EL (cell line): ENCODE data around the gene GCG.

Experiments
- DNase-seq: peaks from one replicate; pipeline ENCODE4 v3.0.0-alpha.2; 2016

Gene GCG

DNA sequence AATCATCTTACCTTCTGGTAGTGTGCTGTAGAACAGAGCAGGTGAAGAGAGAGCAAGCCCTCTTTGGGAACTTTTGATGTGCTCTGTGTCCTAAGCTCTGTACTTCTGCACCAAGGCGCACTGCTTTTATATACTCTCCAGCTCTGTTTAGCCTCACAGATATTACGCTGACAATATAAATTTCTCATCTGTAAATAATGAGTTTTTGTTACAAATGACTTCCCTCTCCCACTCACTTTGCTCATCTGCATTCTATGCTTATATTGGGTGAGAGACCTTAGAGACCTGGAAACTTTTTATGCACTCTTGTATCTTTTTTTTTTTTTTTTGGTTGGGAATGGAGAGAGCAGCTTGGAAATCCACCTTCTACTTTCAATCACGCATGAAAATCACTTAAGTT is at the start of gene GCG:
GCG (minus strand) TSS at position 101 of the 400 bp plus-strand sequence. CDS start 3,069 bp downstream, outside the sequence.
- no peak for DNase-seq

DNA sequence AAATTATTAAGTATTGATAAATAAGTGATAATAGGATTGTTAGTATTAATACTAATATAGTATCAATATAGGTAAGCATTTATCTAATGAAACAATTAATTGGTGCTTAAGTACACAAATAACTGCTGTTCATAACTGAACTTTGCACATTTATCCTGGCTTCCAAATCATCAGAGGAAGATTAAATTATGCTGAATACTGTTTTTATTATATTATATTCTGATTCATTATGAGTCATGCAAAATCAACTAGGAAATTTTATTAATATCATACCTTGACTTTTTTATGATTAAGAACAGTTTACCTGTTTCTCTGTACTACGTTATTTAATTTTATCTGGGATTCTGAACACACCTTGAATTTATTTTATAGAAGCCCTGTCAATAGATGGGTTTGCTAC is 48.6 kb upstream of the GCG start:
- no peak for DNase-seq

DNA sequence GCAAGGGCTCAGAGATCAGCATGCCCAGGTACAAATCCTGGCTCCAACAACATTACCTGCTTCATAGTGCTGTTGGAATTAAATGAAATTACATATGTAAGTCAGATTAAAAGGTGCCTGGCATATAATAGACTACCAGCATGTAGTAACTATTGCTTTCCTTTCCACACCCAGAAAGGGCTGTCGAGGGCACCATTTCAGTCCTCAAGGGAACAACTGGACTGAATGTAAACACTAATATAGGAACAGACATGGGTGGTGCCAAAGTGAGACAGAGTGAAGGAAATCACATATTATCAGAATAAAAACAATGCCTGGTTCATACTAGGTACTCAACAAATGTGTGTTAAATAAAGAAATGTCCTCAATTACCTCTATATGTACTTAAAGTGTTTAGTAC is 47.9 kb upstream of the GCG start:
- DNase-seq = no peak

DNA sequence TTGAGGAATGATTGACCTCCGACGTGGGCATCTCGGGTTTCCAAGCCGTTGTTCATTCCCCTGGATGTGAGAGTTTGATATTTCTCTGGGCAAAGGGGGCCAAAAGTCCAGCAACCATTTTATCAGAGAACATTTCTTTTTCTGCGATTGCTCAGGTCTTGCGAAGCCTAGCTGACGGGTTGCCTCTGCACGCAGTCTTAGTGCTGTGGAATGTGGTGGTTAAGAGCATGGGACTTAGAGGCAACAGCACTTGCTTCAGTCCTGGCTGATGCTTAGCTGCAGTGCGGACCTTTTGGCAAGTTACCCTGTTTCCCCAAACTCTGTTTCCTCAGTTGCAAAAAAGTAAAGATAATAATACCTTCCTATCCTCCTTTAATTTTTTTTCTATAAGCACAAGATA is 46.2 kb upstream of the GCG start:
- DNase-seq = no peak

DNA sequence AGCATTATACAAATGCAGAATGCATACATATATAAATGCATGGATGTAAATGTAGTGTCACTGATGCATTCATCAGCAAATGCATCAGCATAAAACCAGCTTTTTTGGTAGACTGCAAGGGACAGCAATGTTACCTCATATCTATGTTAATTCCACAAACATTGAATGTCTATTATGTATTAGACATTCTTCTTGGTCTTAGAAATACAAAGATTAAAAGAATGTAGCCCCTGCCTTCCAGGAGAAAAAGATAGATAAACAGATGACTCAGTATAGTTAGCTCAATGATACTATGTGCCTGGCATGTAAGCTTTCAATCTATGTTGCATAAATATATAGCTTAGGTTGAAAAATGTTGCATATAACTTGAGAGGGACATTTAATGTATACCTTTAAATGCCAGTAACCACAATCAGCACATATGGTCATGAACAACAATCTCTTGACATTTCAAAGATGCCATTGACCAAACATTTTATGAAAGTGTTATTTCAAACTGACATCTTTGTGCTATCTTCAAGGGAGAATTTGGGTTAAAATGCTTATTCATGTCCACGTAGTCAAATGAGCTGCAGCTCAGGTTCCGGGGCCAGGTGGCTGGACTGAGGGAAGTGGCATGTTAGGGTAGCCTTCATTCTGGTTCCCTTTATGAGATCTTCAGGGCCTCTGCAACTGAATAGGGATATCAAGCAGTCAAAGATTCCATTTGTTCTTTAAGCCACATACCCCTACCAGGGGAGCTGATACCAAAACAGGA is 45.2 kb upstream of the GCG start:
- peak; percentile 76 for DNase-seq

DNA sequence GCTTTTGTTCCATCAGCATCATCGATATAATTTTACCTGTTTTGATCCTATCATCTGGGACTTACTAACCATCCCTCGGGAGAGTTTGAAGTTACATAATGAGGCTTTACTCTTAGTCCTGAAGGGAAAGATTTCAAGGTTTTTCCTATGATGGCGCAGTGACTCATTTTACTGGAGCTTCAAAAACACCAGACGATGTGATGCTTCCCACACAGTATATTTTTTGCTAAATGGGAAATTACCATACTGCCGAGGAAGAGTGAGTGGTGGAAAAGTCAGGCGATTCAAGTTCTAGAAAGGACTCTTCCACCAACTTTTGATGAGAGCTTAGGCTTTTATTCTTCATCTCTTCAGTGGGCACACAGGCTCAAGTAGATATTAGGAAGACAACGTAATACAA is 44.6 kb upstream of the GCG start:
- DNase-seq = peak; percentile 74

DNA sequence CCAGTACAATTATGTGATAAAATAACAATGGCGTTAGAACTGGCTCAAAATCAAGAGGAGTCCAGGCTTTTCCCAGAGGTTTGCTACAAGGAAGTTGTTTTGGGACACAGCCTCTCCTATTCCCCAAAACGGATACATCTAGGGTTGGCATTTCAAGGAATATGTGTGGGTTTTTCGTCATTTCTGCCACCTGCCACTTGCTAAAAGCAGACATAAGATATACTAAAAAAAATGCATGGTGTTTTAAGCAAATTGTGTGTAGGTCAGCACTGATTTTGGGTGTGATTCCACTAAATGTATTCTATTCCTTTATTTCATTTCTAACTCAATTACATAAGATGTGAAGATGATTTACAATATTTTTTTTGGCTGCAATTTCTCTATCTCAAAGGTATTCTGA is 36.4 kb upstream of the GCG start:
- DNase-seq = no peak

DNA sequence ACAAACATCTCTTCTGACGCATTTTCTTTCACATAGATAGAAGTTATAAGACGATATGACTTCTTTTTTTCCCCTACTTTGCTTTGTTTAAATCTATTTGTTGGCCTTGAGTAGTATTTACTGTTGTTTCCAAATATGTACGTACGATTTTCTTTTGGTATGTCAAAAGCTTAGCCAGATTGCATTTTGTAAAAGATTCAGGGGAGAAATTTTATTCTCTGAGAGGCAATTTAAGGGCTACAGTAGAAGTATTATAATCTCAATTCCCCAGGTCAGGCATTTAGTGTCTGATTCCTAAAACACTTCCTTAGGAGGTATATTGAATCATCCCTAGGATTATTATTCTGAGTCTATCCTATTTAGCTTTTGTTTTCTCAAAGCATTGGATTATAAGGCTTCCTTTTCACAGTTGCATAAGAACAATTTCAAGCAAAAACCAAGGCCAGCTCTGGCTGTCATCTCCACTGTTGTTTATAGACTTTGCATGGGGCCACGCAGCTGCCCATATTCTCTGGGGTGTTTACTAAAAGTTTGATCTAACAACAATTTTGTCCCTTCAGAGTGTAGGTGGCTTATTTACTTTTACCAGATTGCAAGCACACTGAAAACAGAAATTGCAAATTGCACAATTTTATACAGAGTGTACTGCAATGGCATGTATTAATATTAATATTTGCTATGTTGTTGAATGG is 33.6 kb upstream of the GCG start:
- DNase-seq = no peak

DNA sequence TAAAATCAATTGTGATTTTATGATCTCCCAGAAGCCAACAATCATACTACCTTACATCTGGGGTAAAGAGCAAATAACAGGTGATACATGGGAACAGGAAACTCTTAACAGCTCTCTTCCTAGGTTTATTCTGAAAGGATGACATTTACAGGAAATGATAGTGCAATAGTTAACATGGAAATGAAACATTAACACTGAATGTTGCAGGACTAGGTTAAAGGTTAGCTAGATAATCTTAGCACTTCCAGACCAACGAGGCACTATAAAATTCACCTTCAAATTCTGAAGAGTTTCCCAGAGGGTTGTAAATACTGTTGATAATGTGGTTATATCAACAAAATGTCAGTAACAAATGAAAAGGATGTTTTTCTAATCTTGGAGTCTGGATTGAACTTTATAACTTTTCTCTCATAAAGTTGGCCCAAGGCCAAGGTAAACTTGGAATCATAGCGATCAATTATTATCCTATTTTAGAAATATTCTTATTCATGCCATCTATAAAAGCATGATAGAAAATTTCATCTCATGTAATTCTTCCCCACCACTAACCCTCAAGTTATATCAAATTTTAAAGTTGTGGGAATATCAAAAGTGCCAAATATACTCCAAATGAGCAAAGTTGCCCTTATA is 32.9 kb upstream of the GCG start:
- no peak for DNase-seq

DNA sequence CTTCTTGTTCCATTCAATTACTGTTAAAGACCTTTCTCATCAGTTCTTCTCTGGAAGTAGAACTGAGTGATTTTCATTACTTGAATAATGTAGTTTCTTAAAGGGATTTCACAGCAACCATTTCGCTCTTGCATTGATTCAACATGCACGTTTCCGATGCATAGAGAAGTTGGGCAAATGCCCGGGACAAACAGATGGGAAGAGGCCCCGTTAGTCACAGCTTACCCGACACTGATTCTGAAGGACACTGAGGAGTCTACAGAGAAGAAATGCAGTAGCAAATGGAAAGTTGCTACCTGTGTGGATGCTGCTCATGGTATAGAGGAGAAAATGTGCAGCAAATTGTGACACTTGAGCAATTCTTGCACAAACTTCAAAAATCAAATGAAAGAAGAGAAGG is 32.3 kb upstream of the GCG start:
- no peak for DNase-seq

DNA sequence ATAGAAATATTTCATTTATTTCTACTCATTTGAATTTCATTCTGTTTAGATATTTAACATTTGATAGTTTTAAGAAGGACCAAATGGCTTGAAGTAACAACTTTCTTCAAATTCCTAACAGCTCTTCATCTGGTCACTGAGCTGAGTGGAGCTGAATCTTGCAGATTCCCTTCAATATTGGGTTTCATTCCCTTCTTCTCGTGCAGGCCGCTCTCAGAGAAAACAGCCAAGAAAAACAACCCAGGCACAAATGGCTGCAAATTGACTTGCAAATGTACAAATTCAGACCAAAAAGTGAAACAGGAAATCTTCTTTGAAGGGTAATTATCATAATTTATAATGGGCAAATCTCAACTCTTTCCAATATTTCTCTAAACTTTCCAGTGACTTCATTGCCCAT is 30.3 kb upstream of the GCG start:
- DNase-seq = no peak

DNA sequence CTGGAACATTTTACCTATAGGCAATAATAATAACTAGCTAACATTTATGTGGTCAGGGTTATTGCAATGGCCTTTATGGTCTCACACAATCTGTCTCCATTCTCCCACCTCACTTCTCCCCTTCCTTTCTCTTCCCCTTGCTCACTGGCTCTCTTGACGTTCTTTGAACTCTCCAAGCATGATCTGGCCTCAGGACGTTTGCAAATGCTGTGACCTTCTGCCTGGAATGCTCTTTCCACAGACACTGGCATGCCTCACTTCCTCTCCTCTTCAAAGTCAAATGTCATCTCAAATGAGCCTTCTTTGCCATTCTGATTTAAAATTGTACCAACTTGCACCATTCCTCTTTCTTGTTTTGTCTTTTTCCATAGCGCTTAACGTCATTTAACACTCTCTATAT is 25.3 kb upstream of the GCG start:
- no peak for DNase-seq

DNA sequence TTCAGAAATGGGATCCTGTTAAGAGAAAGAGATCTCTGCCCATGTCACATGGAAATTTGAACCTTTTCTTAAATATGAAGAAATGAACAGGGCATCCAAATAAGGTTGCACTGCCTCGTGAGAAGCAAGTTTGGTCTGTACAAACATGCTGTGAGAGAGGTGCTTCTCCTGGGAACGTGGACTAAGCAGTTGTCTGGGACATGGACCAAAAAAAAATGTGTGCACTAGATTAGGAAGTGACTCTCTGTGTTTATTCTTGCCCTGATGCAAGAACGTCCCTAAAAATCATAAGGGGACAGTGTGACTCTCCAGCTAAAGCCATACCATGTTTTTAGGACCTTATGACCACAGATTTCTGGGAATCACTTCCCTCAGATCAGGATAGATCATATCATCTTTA is 23.7 kb upstream of the GCG start:
- no peak for DNase-seq

DNA sequence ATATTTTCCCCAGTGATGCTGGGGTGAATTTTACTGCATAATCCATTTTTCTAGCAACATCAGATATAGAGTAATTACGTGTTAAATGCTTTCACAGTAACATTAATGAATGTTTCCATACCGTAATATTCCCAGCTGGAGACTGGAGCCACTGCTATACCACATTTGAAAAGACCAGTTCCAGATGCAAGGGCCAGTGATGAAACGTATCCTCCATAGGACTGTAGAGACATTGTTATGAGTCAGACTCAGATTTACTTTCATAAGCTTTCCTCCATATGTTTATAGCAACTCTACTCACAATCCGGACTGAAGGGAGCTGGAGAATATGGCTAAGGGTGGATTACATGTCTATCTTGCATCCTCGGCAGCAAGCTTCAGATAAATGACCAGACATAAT is 22.7 kb upstream of the GCG start:
- no peak for DNase-seq

DNA sequence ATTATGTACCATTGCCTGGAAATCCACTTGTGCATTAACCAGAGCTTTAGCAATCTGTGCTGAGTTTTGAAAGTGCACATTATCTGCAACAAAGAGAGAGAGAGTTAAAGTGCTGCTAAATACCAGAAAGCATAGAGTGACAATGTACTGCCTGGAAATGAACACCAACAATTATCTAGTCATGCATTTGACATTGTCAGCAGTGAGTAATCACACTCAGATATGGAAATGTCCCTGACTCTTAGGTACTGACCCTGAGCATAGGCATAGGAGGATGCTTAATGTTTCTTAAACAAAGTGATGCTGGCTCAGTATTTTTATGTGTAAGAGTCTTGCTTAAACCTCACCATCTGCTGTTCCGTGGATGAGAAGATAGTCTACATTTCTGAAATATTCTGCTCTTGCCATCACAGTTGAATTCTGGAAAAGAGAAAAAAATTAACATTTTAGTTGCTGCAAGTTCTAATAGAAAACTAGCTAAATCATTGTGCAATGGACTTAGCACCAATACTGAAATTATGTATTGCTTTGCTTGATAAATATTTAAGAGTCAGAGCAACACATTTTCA is 20.8 kb upstream of the GCG start:
- no peak for DNase-seq

DNA sequence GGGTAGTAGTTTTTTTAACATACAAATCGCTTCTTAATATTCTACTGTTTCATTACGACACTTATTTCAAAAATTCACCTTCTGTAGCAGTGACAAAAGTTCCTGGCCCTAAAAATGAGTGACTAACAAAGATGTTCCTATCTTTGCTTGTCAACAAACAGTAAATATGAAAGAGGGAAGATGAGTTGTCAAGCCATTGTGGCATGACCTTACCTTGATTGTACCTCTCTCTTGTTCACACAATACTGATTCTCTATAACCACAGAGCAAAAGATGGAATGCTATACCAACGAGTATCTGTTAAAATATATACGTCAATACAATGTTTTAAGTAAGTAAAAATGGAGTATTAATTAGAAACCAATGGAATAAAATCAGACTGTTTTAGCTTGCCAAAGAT is 14.7 kb upstream of the GCG start:
- no peak for DNase-seq

DNA sequence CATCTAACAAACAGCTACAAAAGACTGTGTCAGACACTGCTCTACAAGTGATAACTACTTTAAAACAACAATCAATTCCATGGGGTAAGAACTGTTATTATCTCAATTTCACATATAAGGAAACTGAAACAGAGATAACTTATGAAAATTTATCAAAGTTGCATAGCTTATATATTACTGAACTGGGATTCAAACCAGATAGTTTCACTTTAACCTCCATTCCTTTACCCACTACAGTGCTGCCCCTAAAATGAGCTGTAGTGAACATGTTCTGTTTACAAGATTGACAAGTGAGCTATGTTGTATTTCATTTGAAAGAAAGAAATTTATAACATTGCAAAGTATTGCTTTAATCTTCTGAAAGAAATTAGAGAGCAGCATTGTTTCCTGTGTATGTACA is 14.1 kb upstream of the GCG start:
- DNase-seq = no peak

DNA sequence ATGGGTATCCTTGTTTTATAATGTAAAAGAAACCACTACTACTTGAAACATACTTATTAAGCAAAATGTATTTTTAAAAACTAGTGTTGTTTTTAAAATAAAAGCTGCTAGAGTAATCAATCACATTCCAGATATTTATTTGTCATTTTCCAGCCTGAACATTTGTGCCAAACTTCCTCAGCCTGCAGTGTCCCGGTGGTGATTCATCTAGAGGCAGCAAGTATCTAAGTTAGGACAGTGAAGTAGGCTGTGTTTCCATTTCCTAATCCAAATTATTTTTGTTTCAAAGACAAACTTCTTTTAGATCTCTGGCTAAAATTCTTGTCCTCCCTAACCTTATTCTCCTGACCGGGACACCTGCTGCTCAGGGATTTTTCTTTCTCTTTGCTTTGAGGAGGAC is 12.8 kb upstream of the GCG start:
- peak; percentile 24 for DNase-seq

DNA sequence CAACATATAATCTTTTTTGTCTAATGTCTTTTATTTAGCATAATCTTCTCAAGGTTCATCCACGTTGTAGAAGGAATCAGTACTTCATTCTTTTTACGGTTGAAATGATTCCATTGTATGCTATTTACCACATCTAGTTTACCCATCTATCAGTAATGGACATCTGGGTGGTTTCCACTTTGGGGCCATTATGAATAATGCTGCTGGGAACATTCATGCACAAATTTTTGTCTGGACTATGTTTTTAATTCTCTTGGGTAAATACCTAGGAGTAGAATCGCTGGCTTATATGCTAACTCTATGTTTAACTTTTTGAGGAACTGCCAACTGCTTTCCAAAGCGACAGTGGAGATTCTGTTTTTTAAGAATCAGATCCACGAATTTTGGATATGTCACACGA is 7.4 kb upstream of the GCG start:
- DNase-seq = no peak

DNA sequence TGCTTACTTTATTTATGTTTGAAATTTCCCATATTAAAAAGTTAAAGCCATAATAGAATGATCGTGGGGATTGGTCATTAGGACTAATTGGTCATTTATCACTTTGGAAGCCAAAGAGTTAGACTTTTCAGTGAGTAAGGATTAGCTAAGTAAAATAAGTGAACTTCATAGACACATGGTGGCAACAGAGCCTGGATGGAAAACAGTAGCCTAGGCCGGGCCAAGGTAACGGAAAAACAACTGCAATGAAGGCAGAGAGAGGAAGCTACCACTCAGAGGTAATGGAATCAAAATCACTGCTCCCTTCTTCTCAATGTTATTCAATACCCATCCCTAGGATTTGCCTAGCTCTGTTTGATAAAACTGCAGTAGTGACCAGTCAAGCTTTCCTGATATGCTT is 4.1 kb upstream of the GCG start:
- no peak for DNase-seq

DNA sequence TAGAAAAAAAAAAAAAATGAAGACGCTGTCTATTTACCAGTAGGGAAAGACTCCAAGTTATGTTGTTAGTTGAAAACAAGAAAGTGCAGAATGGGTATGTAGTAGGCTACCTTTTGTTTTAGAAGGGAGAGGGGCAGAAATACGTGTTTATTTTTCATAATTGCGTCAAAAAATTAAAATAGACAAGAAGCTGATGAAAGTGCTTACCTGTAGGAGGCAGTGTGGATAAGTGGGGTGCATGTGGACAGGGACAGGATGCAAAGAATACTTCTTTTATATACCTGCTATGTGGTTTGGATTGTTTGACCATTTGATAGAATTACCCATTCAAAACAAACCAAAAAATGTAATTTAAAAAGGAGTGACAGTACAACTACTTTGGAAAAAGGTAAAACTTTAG is 3.0 kb upstream of the GCG start:
- no peak for DNase-seq

DNA sequence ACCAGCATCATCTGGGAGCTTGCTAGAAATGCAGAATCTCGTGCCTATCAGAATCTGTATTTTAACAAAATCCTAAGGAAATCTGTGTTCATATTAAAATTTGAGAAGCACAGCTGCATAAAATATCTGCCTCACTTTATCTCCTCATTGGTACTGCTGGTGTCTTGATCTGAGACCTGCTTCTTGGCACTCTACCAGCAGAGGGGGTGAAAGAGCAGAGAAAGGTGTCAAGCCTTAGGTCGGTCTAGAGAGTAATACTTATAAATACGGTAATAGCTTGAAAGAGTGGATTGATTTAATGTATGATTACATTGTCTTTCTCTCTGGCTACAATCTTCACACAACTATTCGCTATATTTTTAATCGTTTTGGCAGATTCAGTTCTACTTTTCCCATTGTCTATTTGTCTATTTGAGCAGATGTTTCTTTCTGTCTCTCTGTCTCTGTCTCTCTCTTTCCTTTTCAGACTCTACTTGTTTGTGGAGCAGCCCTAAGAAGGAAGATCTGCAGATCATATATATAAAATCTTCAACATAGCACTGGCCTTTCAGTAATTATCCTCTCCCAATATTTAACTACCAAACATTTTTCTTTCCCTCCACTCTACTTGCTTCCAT is 1.7 kb upstream of the GCG start:
- DNase-seq = peak; percentile 63

DNA sequence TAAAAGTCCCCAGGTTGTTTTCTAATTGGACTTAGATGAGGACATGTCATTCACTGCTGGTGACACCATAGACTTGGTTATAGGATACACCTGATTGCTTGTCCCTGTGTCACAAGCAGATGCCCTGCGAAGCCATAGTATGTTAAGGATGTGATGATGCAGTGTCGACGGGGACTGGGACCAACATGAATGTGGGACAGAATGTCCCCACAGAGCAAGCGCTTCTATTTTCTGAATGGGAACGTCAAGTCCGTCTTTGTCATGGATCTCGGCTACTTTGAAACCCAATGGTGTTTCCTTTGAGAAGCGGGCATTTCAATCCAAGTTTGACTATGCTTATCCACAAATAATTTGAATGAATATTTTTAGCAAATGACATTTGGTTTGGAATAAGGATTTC is 2.1 kb downstream of the GCG start:
- no peak for DNase-seq

DNA sequence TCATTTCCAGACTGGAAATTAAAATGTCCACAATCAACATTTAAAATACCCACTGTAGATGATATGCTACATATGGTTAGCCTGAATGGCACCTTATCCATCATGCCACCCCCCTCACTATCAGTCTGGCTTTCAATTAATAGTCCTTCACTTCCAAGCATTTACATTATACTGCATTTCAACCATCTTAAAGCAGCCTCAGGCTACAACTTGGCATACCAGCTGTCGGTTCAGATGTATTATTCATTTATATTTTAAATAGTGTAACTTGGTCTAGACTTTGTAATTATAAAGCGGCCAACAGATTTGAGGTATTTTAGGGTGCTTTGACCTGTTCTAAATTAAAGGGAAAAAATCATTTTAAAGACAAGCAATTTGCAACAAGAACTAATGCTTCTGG is 2.6 kb downstream of the GCG start:
- no peak for DNase-seq
